ENCODE data around the gene BABAM2. TPM values are rescaled to one million over a fixed set of nuclear protein-coding genes. Genes with fewer than 3 reads are reported as not detected.

BABAM2 gene
- total and polyA plus RNA-seq, 2 experiments from 2014 or later: 17.8 to 21.5 TPM

DNA sequence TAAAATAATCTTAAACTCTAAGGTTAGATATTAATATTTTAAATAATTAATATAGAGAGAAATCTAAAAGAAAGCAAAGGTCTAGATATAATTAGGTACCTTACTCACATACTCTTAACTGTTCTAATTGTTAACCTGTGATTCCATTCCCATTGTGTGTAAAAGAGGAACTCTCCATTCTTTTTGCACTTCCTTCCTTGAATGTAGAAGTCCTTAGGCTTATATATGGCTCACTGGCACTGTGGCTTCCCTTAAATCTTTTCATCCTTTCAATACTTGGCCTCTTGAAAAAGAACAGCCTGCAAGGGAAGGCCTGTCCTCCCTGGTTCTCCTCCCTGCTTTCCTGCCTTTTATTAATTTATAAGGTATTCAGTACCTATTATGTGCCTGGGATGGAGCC is 319.3 kb downstream of the BABAM2 start (continued):
- TF ChIP-seq, protein P1, sequence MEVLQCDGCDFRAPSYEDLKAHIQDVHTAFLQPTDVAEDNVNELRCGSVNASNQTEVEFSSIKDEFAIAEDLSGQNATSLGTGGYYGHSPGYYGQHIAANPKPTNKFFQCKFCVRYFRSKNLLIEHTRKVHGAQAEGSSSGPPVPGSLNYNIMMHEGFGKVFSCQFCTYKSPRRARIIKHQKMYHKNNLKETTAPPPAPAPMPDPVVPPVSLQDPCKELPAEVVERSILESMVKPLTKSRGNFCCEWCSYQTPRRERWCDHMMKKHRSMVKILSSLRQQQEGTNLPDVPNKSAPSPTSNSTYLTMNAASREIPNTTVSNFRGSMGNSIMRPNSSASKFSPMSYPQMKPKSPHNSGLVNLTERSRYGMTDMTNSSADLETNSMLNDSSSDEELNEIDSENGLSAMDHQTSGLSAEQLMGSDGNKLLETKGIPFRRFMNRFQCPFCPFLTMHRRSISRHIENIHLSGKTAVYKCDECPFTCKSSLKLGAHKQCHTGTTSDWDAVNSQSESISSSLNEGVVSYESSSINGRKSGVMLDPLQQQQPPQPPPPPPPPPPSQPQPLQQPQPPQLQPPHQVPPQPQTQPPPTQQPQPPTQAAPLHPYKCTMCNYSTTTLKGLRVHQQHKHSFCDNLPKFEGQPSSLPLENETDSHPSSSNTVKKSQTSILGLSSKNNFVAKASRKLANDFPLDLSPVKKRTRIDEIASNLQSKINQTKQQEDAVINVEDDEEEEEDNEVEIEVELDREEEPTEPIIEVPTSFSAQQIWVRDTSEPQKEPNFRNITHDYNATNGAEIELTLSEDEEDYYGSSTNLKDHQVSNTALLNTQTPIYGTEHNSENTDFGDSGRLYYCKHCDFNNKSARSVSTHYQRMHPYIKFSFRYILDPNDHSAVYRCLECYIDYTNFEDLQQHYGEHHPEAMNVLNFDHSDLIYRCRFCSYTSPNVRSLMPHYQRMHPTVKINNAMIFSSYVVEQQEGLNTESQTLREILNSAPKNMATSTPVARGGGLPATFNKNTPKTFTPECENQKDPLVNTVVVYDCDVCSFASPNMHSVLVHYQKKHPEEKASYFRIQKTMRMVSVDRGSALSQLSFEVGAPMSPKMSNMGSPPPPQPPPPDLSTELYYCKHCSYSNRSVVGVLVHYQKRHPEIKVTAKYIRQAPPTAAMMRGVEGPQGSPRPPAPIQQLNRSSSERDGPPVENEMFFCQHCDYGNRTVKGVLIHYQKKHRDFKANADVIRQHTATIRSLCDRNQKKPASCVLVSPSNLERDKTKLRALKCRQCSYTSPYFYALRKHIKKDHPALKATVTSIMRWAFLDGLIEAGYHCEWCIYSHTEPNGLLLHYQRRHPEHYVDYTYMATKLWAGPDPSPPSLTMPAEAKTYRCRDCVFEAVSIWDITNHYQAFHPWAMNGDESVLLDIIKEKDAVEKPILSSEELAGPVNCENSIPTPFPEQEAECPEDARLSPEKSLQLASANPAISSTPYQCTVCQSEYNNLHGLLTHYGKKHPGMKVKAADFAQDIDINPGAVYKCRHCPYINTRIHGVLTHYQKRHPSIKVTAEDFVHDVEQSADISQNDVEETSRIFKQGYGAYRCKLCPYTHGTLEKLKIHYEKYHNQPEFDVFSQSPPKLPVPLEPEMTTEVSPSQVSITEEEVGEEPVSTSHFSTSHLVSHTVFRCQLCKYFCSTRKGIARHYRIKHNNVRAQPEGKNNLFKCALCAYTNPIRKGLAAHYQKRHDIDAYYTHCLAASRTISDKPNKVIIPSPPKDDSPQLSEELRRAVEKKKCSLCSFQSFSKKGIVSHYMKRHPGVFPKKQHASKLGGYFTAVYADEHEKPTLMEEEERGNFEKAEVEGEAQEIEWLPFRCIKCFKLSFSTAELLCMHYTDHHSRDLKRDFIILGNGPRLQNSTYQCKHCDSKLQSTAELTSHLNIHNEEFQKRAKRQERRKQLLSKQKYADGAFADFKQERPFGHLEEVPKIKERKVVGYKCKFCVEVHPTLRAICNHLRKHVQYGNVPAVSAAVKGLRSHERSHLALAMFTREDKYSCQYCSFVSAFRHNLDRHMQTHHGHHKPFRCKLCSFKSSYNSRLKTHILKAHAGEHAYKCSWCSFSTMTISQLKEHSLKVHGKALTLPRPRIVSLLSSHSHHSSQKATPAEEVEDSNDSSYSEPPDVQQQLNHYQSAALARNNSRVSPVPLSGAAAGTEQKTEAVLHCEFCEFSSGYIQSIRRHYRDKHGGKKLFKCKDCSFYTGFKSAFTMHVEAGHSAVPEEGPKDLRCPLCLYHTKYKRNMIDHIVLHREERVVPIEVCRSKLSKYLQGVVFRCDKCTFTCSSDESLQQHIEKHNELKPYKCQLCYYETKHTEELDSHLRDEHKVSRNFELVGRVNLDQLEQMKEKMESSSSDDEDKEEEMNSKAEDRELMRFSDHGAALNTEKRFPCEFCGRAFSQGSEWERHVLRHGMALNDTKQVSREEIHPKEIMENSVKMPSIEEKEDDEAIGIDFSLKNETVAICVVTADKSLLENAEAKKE (CRISPR knock-in tag; IDR thresholded peaks at IDR 0.05): no peak
- TF ChIP-seq, protein P2, sequence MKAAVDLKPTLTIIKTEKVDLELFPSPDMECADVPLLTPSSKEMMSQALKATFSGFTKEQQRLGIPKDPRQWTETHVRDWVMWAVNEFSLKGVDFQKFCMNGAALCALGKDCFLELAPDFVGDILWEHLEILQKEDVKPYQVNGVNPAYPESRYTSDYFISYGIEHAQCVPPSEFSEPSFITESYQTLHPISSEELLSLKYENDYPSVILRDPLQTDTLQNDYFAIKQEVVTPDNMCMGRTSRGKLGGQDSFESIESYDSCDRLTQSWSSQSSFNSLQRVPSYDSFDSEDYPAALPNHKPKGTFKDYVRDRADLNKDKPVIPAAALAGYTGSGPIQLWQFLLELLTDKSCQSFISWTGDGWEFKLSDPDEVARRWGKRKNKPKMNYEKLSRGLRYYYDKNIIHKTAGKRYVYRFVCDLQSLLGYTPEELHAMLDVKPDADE (IDR thresholded peaks at IDR 0.05): no peak
- no peak for TF ChIP-seq JUNB (IDR thresholded peaks at IDR 0.05; ENCODE audit: unreplicated experiment)

DNA sequence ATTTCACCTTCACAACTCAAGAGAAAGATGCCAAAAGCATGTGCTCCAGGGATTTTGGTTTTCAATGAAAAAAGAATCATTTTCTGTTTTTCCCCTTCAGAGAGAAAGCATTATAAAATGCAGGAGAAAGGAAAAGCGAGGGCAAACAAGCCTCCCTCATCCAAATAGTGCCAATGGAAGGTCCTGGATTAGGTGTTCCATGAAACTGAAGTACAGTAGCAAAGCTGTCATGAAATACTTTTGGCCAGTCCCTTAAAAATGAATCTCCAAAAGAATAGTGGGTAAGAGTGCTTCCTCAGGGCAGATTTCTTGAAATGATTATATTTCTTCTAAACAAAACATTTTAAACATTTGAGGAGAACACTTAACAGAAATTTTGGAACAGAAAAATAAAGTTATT is 320.0 kb downstream of the BABAM2 start:
- H3K4me1 Mint-ChIP-seq: no peaks in the 10 kb centered on the region
- no peaks in the 10 kb centered on the region for H3K27me3 Mint-ChIP-seq (ENCODE audit: insufficient read depth, low read depth, poor library complexity)
- H3F3A ChIP-seq (replicated peaks; ENCODE audit: low read depth): no peaks in the 10 kb centered on the region
- H3K27me3 ChIP-seq (ENCODE audit: insufficient read depth): no peaks in the 10 kb centered on the region
- H3K4me3 ChIP-seq: no peak overlapping the region
- DNase-seq (ENCODE audit: low spot score) (no peak), ATAC-seq (no peak)
- H3K9me3 Mint-ChIP-seq: no peaks in the 10 kb centered on the region
- no peak overlapping the region for H3K4me2 ChIP-seq
- no peak overlapping the region for H3K27ac ChIP-seq (ENCODE audit: low read depth)
- TF ChIP-seq NANOG (IDR thresholded peaks at IDR 0.05; ENCODE audit: borderline replicate concordance): no peak
- no peak for TF ChIP-seq ZNF114 (CRISPR knock-in tag; IDR thresholded peaks at IDR 0.05)
- TF ChIP-seq EZH2phosphoT487 (IDR thresholded peaks at IDR 0.05; ENCODE audit: unreplicated experiment): no peak
- no peak for TF ChIP-seq POLR2AphosphoS5 (IDR thresholded peaks at IDR 0.05; ENCODE audit: low read depth)
- TF ChIP-seq, protein P3, sequence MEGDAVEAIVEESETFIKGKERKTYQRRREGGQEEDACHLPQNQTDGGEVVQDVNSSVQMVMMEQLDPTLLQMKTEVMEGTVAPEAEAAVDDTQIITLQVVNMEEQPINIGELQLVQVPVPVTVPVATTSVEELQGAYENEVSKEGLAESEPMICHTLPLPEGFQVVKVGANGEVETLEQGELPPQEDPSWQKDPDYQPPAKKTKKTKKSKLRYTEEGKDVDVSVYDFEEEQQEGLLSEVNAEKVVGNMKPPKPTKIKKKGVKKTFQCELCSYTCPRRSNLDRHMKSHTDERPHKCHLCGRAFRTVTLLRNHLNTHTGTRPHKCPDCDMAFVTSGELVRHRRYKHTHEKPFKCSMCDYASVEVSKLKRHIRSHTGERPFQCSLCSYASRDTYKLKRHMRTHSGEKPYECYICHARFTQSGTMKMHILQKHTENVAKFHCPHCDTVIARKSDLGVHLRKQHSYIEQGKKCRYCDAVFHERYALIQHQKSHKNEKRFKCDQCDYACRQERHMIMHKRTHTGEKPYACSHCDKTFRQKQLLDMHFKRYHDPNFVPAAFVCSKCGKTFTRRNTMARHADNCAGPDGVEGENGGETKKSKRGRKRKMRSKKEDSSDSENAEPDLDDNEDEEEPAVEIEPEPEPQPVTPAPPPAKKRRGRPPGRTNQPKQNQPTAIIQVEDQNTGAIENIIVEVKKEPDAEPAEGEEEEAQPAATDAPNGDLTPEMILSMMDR (conservative IDR thresholded peaks at IDR 0.05; ENCODE audit: low read depth in 2 of 2): no peak
- TF ChIP-seq ZNF331 (CRISPR knock-in tag; IDR thresholded peaks at IDR 0.05; ENCODE audit: low read depth): no peak
- TF ChIP-seq STAT1 (IDR thresholded peaks at IDR 0.05; ENCODE audit: unreplicated experiment): no peak
- TF ChIP-seq, protein P2 (IDR thresholded peaks at IDR 0.05): no peak
- no peak for TF ChIP-seq JUNB (IDR thresholded peaks at IDR 0.05; ENCODE audit: unreplicated experiment)
- no peak overlapping the region for H3K4me3 Mint-ChIP-seq
- no peaks in the 10 kb centered on the region for H4K20me1 ChIP-seq (replicated peaks; ENCODE audit: insufficient read depth)
- no peaks in the 10 kb centered on the region for H3K79me2 ChIP-seq (replicated peaks; ENCODE audit: insufficient read depth)
- no peak overlapping the region for H2AFZ ChIP-seq
- H3K36me3 Mint-ChIP-seq (ENCODE audit: low read depth): no peaks in the 10 kb centered on the region
- no peaks in the 10 kb centered on the region; the same call in 1 of the 2 replicates for H3K36me3 ChIP-seq (ENCODE audit: insufficient read depth)
- no peaks in the 10 kb centered on the region for H3K9me2 ChIP-seq (ENCODE audit: insufficient read depth)
- H3K4me1 ChIP-seq (ENCODE audit: insufficient read depth): no peaks in the 10 kb centered on the region
- H3K27ac Mint-ChIP-seq: no peak overlapping the region
